HL-60 (cell line): ENCODE results near the gene SMAD6.
A peak's percentile ranks its signal among the peaks of the same experiment; 100 is the strongest.

ENCODE experiments used
- DNase-seq, 2 experiments: peaks; one replicate each; pipeline ENCODE4 v3.0.0-alpha.2; 2010 to 2020; ENCODE audit warnings: low read depth in 1 of 2, low spot score in 1 of 2
- H3K27ac ChIP-seq: fragments of 250-450 bp; sonication (Bioruptor Pico); replicated peaks from 2 replicates; pipeline ENCODE4 v1.5.1; 2020; ENCODE audit warnings: mild to moderate bottlenecking, moderate library complexity
- H3K27me3 ChIP-seq: fragments of 250-450 bp; sonication (Bioruptor Pico); 2 replicates; pipeline ENCODE4 v1.5.1; 2021; ENCODE audit warnings: mild to moderate bottlenecking, moderate library complexity; ENCODE audit not compliant: insufficient read depth, poor library complexity, severe bottlenecking
- H3K4me3 ChIP-seq: replicated peaks from 2 replicates; pipeline ENCODE4 v1.5.1; 2011; ENCODE audit warnings: mild to moderate bottlenecking, control low read depth, low read length; ENCODE audit not compliant: insufficient read depth
- CTCF ChIP-seq: IDR thresholded peaks from one replicate; pipeline ENCODE4 v1.5.1; 2011; ENCODE audit warnings: low read length, control low read depth, inconsistent platforms; ENCODE audit not compliant: insufficient read depth
- GABPA ChIP-seq: IDR thresholded peaks from 2 replicates; pipeline ENCODE4 v1.6.1; 2012; ENCODE audit warnings: low read depth
- POLR2AphosphoS5 ChIP-seq: IDR thresholded peaks from 2 replicates; pipeline ENCODE4 v1.6.1; 2012; ENCODE audit warnings: low read depth
- SPI1 ChIP-seq: IDR thresholded peaks from 2 replicates; pipeline ENCODE4 v1.6.1; 2012; ENCODE audit warnings: low read depth, mild to moderate bottlenecking, borderline replicate concordance
- TF ChIP-seq, protein P1 (sequence below): IDR thresholded peaks from 2 replicates; pipeline ENCODE4 v1.6.1; 2012; ENCODE audit warnings: low read depth; ENCODE audit not compliant: insufficient replicate concordance

Gene SMAD6

DNA sequence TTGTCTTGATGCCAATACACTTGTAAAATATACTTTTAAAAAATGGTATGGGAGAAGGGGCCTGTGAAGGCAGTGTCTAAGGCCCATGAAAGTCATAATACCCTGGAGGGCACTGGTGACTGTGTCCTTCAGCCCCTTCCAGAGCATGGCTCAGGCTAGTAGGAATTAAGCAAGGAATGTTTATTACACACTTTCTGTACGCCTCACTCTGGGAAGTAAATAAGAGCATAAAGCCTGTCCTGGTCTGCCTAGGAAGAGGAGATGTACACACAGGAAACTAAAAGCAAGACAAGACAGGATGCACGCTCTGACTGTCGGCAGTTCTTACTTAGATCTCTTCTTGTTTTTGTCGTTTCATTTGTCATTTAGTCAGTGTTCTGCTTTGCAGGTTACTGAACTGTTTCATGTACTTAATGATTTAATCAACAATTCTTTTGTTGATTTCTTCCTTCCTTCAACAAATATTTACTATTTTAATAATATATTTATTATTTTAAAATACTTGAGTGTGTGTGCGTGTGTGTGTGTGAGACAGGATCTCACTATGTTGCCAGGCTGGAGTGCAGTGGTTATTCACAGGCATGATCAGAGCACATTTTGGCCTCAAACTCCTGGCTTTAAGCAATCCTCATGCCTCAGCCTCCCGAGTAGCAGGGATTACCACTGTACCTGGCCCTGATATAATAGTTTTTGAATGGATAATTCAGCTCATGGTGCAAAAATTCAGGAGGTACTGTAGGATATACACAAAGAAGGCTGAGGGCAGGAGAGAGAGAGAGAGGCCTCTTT lies 9.0 kb upstream of the SMAD6 start:
- no peak overlapping the region for H3K27ac ChIP-seq

DNA sequence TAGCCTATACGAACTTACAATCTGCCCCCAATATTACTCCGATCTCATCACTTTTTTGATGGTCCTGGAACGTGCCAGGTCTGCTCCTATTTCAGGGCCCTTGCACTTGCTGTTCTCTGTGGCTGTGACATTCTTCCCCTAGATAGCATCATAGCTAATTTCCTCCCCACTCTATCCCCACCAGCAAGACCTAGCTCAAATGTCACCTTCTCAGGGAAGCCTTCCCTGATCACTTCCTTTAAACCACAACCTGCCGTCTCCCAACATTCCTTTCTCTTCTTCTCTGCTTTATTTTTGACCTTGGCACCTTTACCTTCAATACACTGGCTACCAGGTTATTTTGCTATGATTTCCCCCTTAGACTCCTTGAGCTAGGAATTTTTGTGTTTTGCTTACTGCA lies 5.3 kb upstream of the SMAD6 start:
- DNase-seq: no peak
- no peaks in the 10 kb centered on the region for H3K27me3 ChIP-seq
- H3K27ac ChIP-seq: no peak overlapping the region
- no peak overlapping the region for H3K4me3 ChIP-seq
- TF ChIP-seq, protein P1, sequence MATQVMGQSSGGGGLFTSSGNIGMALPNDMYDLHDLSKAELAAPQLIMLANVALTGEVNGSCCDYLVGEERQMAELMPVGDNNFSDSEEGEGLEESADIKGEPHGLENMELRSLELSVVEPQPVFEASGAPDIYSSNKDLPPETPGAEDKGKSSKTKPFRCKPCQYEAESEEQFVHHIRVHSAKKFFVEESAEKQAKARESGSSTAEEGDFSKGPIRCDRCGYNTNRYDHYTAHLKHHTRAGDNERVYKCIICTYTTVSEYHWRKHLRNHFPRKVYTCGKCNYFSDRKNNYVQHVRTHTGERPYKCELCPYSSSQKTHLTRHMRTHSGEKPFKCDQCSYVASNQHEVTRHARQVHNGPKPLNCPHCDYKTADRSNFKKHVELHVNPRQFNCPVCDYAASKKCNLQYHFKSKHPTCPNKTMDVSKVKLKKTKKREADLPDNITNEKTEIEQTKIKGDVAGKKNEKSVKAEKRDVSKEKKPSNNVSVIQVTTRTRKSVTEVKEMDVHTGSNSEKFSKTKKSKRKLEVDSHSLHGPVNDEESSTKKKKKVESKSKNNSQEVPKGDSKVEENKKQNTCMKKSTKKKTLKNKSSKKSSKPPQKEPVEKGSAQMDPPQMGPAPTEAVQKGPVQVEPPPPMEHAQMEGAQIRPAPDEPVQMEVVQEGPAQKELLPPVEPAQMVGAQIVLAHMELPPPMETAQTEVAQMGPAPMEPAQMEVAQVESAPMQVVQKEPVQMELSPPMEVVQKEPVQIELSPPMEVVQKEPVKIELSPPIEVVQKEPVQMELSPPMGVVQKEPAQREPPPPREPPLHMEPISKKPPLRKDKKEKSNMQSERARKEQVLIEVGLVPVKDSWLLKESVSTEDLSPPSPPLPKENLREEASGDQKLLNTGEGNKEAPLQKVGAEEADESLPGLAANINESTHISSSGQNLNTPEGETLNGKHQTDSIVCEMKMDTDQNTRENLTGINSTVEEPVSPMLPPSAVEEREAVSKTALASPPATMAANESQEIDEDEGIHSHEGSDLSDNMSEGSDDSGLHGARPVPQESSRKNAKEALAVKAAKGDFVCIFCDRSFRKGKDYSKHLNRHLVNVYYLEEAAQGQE: no peak
- no peak for TF ChIP-seq POLR2AphosphoS5
- no peak for TF ChIP-seq CTCF
- TF ChIP-seq SPI1: no peak
- TF ChIP-seq GABPA: no peak

More for the DNA sequence above, 9.0 kb upstream of the SMAD6 start:
- TF ChIP-seq, protein P1: no peak
- no peak for TF ChIP-seq GABPA
- no peak for TF ChIP-seq CTCF
- TF ChIP-seq POLR2AphosphoS5: no peak
- TF ChIP-seq SPI1: no peak
- Histone ChIP-seq H3K27me3 (no peaks in the 10 kb centered on the region), H3K4me3 (no peak overlapping the region)
- DNase-seq: no peak

DNA sequence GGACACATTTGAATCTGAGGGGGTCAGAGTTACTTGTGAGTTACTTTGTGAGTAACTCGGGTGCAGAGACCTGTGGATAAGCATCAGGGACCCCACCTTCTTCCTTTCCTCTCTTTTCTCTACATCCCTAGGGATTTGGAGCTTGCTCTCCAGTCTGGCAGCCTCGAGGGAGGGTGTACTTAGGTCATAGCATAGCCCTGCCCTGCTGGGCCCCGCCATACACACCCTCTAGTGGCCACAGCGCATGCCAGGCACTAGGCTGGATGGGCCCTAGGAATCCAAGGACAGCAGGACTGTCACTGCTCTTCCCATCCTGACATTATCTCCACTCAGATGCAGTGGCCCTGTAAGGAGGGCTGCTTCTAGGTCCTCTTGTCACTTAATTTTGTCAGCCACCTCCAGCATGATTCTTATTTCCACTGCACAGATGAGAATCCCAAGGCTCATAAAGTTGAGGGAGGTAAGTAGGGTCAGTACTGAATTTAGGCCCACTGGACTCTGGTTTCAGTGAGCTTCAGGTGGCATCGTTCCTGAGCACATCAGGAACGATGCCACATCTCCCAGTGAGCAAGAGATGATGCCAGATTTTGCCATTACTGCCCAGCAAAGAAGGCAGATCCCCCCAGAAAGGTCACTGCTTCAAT lies 3.6 kb upstream of the SMAD6 start:
- Histone ChIP-seq H3K27me3 (no peaks in the 10 kb centered on the region), H3K27ac (no peak overlapping the region)
- TF ChIP-seq POLR2AphosphoS5 (no peak), GABPA (no peak), SPI1 (no peak), CTCF (peak; percentile 96)
- TF ChIP-seq, protein P1: no peak

More for the DNA sequence above, 3.6 kb upstream of the SMAD6 start:
- DNase-seq: peak in 1 of 2 experiments; percentile 63
- no peak overlapping the region for H3K4me3 ChIP-seq
